Right atrium auricular region (tissue), 2 donors: ENCODE measurements around the gene SUMF1. TPM values are rescaled to one million over a fixed set of nuclear protein-coding genes. Genes with fewer than 3 reads are reported as not detected.

Experiments used
- DNase-seq: peaks from one replicate; pipeline ENCODE4 v3.0.0-alpha.2; 2019; ENCODE audit warnings: low spot score
- H3K27ac ChIP-seq, 2 donors: fragments of 200-600 bp; sonication (generic); 1 replicate in 1 of 2; 2 replicates in 1 of 2; pipeline ENCODE4 v1.5.1; 2016 to 2019
- H3K27me3 ChIP-seq, 2 donors: fragments of 200-600 bp; sonication (generic); one replicate each; pipeline versions ENCODE4 v1.5.1 to v1.6.0; 2017 to 2019
- H3K36me3 ChIP-seq: fragments of 200-600 bp; sonication (generic); one replicate; pipeline ENCODE4 v1.5.1; 2016
- H3K4me1 ChIP-seq, 2 donors: fragments of 200-600 bp; sonication (generic); one replicate each; pipeline versions ENCODE4 v1.5.1 to v1.6.0; 2017 to 2019
- H3K4me3 ChIP-seq, 2 donors: fragments of 200-600 bp; sonication (generic); 1 replicate in 1 of 2; 2 replicates in 1 of 2; pipeline ENCODE4 v1.5.1; 2017 to 2019; ENCODE audit warnings: mild to moderate bottlenecking in 1 of 2, moderate library complexity in 1 of 2
- H3K9me3 ChIP-seq, 2 donors: fragments of 200-600 bp; sonication (generic); one replicate each; pipeline ENCODE4 v1.5.1; 2019
- CTCF ChIP-seq, 2 donors: fragments of 200-600 bp; sonication (generic); IDR thresholded peaks; one replicate each; pipeline ENCODE4 v1.5.1; 2019; ENCODE audit warnings: antibody characterized with exemption in 2 of 2
- total RNA-seq, 2 donors: library from RNA; depleted of rRNA; stranded (reverse); fragments of >200 nt; gene quantifications; one replicate each; pipeline ENCODE4 v1.1.0, GENCODE V29; 2016

Gene SUMF1
- total RNA-seq, 2 donors from 2014 or later: 12.1 to 22.6 TPM

GRCh38 chr3:4358273-4358672 lies 108.8 kb downstream of the SUMF1 start:
- TF ChIP-seq CTCF (IDR thresholded peaks at IDR 0.05): no peak
- no peaks in the 10 kb centered on the region for H3K9me3 ChIP-seq
- H3K36me3 ChIP-seq: no peaks in the 10 kb centered on the region
- no peak overlapping the region for H3K27ac ChIP-seq
- H3K4me1 ChIP-seq: peaks cover 0 to 11% of the 10 kb centered on the region in 2 donors
- no peak overlapping the region for H3K4me3 ChIP-seq
- H3K27me3 ChIP-seq: no peaks in the 10 kb centered on the region
- DNase-seq: no peak

GRCh38 chr3:4356546-4357410 lies 110.3 kb downstream of the SUMF1 start:
- Histone ChIP-seq H3K4me3 (no peak overlapping the region), H3K9me3 (no peaks in the 10 kb centered on the region), H3K36me3 (no peaks in the 10 kb centered on the region), H3K27ac (no peak overlapping the region), H3K4me1 (peaks cover 0 to 11% of the 10 kb centered on the region in 2 donors), H3K27me3 (no peaks in the 10 kb centered on the region)
- no peak for DNase-seq
- TF ChIP-seq CTCF (IDR thresholded peaks at IDR 0.05): no peak

GRCh38 chr3:4356220-4356540 lies 110.9 kb downstream of the SUMF1 start:
- Histone ChIP-seq H3K36me3 (no peaks in the 10 kb centered on the region), H3K9me3 (no peaks in the 10 kb centered on the region), H3K4me3 (no peak overlapping the region), H3K27me3 (no peaks in the 10 kb centered on the region), H3K4me1 (peaks cover 0 to 11% of the 10 kb centered on the region in 2 donors), H3K27ac (no peak overlapping the region)
- no peak for TF ChIP-seq CTCF (IDR thresholded peaks at IDR 0.05)
- no peak for DNase-seq

GRCh38 chr3:4355401-4356219 lies 111.5 kb downstream of the SUMF1 start:
- Histone ChIP-seq H3K27ac (peak overlapping the region in 1 of 2 donors; percentile 12), H3K4me3 (no peak overlapping the region), H3K9me3 (no peaks in the 10 kb centered on the region), H3K27me3 (no peaks in the 10 kb centered on the region), H3K4me1 (peaks cover 0 to 11% of the 10 kb centered on the region in 2 donors), H3K36me3 (no peaks in the 10 kb centered on the region)
- TF ChIP-seq CTCF (IDR thresholded peaks at IDR 0.05): no peak
- no peak for DNase-seq

GRCh38 chr3:4351872-4352271 lies 115.2 kb downstream of the SUMF1 start:
- no peaks in the 10 kb centered on the region for H3K36me3 ChIP-seq
- no peaks in the 10 kb centered on the region for H3K27me3 ChIP-seq
- no peak overlapping the region for H3K4me3 ChIP-seq
- no peaks in the 10 kb centered on the region for H3K9me3 ChIP-seq
- TF ChIP-seq CTCF (IDR thresholded peaks at IDR 0.05): no peak
- H3K4me1 ChIP-seq: peaks cover 0 to 11% of the 10 kb centered on the region in 2 donors
- H3K27ac ChIP-seq: peak overlapping the region; percentile 70 to 72
- DNase-seq: no peak
